Mesothelial cell of epicardium (in vitro differentiated cells): ENCODE results near the gene SPSB4. TPM values are rescaled to one million over a fixed set of nuclear protein-coding genes. Genes with fewer than 3 reads are reported as not detected.
"Not testable (repeated sequence)": the region's sequence is repeated elsewhere in the genome, so short reads cannot be mapped to it uniquely, and the experiment has no call there.

Source experiments
- DNase-seq, 2 experiments: peaks; one replicate each; pipeline ENCODE4 v3.0.0; 2021; ENCODE audit warnings: low spot score in 2 of 2; ENCODE audit not compliant: unreplicated experiment in 2 of 2
- H3K27ac Mint-ChIP-seq: 2 replicates; pipeline ENCODE4 v1.8.0; 2021; ENCODE audit warnings: mixed read lengths
- H3K27me3 Mint-ChIP-seq: 2 replicates; pipeline ENCODE4 v1.8.0; 2021; ENCODE audit warnings: low read depth, mixed read lengths
- H3K36me3 Mint-ChIP-seq: 2 replicates; pipeline ENCODE4 v1.8.0; 2021; ENCODE audit warnings: mixed read lengths
- H3K4me1 Mint-ChIP-seq: 2 replicates; pipeline ENCODE4 v1.8.0; 2021; ENCODE audit warnings: mixed read lengths
- H3K4me3 Mint-ChIP-seq: 2 replicates; pipeline ENCODE4 v1.8.0; 2021; ENCODE audit warnings: mild to moderate bottlenecking, moderate library complexity, mixed read lengths
- H3K9me3 Mint-ChIP-seq: 2 replicates; pipeline ENCODE4 v1.8.0; 2021; ENCODE audit warnings: mixed read lengths
- total RNA-seq: library from RNA; stranded (reverse); gene quantifications from 3 replicates; pipeline ENCODE4 v1.2.1, GENCODE V29; 2021
- TF ChIP-seq, protein P1 (sequence below): fragments of 200-600 bp; sonication (generic); IDR thresholded peaks from one replicate; pipeline ENCODE4 v1.5.0; 2021; ENCODE audit warnings: antibody characterized with exemption; ENCODE audit not compliant: unreplicated experiment

The SPSB4 gene
- total RNA-seq, 1 donor from 2014 or later: 13.1 TPM

DNA sequence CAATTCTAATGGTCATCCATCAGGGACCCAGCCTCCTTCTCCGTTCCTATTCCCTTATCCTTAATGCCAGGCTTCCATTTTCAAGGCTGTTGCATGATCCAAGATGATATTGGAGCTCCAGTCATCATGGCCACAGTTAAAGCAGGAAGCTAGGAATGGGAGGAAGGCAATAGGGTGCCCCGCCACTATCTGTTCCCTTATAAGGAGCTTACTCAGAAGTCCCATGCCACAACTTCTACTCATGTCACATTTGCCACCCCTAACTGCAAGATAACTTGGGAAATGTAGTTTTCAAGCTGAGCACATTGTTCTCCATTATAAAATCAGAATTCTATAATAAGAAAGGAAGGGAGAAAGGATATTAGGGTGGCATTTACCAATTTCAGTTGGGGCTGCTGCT, 38.6 kb upstream of the SPSB4 start:
- Mint-ChIP-seq H3K36me3 (no peaks in the 10 kb centered on the region), H3K4me1 (peaks cover 2% of the 10 kb centered on the region), H3K9me3 (peaks cover 4% of the 10 kb centered on the region), H3K27ac (no peak overlapping the region), H3K4me3 (no peak overlapping the region), H3K27me3 (peaks cover 3% of the 10 kb centered on the region)
- TF ChIP-seq, protein P1, sequence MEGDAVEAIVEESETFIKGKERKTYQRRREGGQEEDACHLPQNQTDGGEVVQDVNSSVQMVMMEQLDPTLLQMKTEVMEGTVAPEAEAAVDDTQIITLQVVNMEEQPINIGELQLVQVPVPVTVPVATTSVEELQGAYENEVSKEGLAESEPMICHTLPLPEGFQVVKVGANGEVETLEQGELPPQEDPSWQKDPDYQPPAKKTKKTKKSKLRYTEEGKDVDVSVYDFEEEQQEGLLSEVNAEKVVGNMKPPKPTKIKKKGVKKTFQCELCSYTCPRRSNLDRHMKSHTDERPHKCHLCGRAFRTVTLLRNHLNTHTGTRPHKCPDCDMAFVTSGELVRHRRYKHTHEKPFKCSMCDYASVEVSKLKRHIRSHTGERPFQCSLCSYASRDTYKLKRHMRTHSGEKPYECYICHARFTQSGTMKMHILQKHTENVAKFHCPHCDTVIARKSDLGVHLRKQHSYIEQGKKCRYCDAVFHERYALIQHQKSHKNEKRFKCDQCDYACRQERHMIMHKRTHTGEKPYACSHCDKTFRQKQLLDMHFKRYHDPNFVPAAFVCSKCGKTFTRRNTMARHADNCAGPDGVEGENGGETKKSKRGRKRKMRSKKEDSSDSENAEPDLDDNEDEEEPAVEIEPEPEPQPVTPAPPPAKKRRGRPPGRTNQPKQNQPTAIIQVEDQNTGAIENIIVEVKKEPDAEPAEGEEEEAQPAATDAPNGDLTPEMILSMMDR: no peak
- no peak for DNase-seq

DNA sequence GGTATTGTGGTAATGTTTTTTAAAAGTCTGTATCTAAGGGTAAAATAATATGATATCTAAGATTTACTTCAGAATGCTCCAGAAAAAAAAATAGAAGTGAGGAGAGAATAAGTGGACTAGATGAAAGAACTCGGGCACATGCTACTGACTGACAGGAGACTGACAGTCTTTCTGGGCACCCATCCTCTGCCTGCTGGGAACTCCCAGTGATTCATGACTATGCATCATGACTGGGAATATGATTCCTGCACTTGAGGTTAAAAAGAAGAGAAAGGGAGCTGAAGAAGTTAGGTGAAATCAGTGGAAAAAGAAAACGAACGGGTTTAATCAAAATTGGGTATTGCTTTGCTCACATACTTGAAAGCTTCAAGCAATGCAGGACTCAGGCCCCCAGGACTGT, 35.7 kb upstream of the SPSB4 start:
- H3K36me3 Mint-ChIP-seq: no peaks in the 10 kb centered on the region
- TF ChIP-seq, protein P1: no peak
- no peak for DNase-seq
- H3K27me3 Mint-ChIP-seq: peaks cover 3% of the 10 kb centered on the region
- H3K4me3 Mint-ChIP-seq: no peak overlapping the region
- no peak overlapping the region for H3K27ac Mint-ChIP-seq
- H3K4me1 Mint-ChIP-seq: peaks cover 2% of the 10 kb centered on the region
- peaks cover 11% of the 10 kb centered on the region for H3K9me3 Mint-ChIP-seq

DNA sequence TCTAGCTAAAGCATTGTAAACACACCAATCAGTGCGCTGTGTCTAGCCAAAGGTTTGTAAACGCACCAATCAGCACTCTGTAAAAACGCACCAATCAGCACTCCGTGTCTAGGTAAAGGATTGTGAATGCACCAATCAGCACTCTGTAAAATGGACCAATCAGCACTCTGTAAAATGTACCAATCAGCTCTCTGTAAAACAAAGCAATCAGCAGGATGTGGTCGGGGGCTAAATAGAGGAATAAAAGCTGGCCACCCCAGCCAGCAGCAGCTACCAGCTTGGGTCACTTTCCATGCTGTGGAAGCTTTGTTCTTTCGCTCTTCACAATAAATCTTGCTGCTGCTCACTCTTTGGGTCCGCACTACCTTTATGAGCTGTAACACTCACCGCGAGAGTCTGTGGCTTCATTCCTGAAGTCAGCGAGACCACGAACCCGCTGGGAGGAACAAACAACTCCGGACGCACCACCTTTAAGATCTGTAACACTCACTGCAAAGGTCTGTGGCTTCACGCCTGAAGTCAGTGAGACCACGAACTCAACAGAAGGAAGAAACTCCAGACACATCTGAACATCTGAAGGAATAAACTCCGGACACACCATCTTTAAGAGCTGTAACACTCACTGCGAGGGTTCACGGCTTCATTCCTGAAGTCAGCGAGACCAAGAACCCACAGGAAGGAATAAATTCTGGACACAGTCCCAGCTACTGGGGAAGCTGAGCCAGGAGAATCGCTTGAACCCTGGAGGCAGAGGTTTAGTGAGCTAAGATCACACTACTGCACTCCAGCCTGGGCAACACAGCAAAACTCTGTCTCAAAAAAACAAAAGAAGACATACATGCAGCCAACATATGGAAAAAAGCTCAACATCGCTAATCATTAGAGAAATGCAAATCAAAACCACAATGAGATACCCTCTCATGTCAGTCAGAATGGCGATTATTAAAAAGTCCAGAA, 33.5 kb upstream of the SPSB4 start:
- not testable (repeated sequence) for H3K4me3 Mint-ChIP-seq, H3K27me3 Mint-ChIP-seq, DNase-seq, H3K36me3 Mint-ChIP-seq, H3K27ac Mint-ChIP-seq, H3K4me1 Mint-ChIP-seq
- H3K9me3 Mint-ChIP-seq: peaks cover 11% of the 10 kb centered on the region

DNA sequence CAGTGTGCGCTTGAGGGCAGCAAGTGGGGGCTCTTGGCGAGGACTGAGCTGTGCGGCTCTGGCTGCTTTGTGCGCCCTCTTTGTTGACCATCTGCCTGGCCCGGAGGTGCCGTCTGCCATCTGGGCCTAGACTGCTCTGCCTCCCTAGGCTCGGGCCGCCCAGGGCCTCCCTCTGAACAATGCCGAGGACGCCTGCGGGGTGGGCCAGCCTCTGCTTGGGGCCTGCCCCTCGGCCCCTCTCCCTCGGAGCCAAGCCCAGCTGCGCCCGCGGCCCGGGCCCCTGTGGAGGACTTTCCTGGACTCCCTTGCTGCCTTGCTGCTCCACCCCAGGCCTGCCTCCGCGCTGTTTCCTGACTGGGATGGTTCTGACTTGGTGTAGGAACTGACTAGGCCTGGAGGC, 31.9 kb upstream of the SPSB4 start:
- DNase-seq: no peak
- TF ChIP-seq, protein P1: no peak
- no peaks in the 10 kb centered on the region for H3K36me3 Mint-ChIP-seq
- no peak overlapping the region for H3K27ac Mint-ChIP-seq
- H3K4me1 Mint-ChIP-seq: no peaks in the 10 kb centered on the region
- H3K4me3 Mint-ChIP-seq: no peak overlapping the region
- peaks cover 11% of the 10 kb centered on the region for H3K9me3 Mint-ChIP-seq
- H3K27me3 Mint-ChIP-seq: no peaks in the 10 kb centered on the region

DNA sequence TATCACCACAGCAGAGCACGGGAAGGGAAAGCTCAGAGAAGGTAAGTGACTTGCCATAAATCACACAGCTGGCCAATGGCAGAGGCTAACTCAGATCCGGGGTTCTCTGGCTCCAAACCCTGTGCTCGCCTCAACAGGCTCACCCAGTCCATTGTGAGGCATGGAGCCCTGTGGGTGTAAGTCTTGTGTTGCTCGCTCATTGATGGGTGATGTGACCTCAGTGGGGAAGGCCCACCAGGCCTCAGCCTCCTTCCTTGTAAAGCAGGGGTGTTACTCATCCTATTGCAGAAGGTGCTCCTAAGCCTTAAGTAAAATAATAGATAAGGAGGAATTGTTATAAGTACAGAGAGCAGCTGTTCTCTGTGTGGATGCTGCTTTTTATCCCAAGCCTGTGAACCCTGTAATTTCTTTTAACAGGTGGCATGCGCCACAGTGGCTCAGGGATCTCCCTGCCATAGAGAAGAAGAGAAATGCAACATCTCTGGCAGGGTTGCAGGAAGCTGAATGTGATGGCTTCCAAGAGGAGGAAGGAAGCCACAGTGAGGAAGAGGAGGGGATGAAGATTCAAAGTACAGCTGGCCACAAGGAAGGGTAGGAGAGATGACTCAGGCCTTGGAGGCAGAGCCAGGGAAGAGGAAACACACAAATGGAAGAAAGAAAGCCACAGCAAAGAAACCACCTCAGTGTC, 30.9 kb upstream of the SPSB4 start:
- H3K9me3 Mint-ChIP-seq: peaks cover 11% of the 10 kb centered on the region
- TF ChIP-seq, protein P1: no peak
- no peak for DNase-seq
- H3K4me1 Mint-ChIP-seq: no peaks in the 10 kb centered on the region
- no peak overlapping the region for H3K27ac Mint-ChIP-seq
- no peaks in the 10 kb centered on the region for H3K27me3 Mint-ChIP-seq
- no peak overlapping the region for H3K4me3 Mint-ChIP-seq
- no peaks in the 10 kb centered on the region for H3K36me3 Mint-ChIP-seq

DNA sequence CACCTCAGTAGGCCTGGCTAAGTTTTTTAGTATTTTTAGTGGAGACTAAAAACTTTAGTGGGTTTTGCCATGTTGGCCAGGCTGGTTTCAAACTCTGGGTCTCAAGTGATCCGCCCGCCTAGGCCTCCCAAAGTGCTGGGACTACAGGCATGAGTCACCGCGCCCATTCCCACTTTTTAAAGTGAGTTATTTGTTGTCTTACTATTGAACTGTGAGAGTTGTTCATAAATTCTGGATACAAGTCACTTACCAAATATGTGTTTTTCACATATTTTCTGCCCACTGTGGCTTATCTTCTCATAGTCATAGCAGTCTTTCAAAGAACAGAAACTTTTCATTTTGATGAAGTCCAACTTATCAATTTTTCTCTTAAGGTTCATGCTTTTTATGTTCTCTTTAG, 29.9 kb upstream of the SPSB4 start:
- Mint-ChIP-seq H3K27ac (no peak overlapping the region), H3K4me3 (no peak overlapping the region), H3K36me3 (no peaks in the 10 kb centered on the region), H3K9me3 (peaks cover 11% of the 10 kb centered on the region), H3K4me1 (no peaks in the 10 kb centered on the region), H3K27me3 (no peaks in the 10 kb centered on the region)
- TF ChIP-seq, protein P1: no peak
- no peak for DNase-seq
